NCI-H2081 treated with DMSO at 0.1 percent for 48 hours (cell line): ENCODE results near the gene IFRD2.
"Not testable (repeated sequence)": the region's sequence is repeated elsewhere in the genome, so short reads cannot be mapped to it uniquely, and the experiment has no call there.

Experiments
- DNase-seq: peaks from one replicate; lab custom pipeline; 2025; lab: John Stamatoyannopoulos, UW

Gene IFRD2

GRCh38 chr3:50268276-50268675 is 24.0 kb downstream of the IFRD2 start:
- no peak for DNase-seq

- no peak for DNase-seq
Observed at GRCh38 chr3:50267280-50267913, 24.8 kb downstream of the IFRD2 start.

GRCh38 chr3:50266836-50267235 is 25.4 kb downstream of the IFRD2 start:
- no peak for DNase-seq

GRCh38 chr3:50266017-50266416 is 26.2 kb downstream of the IFRD2 start:
- DNase-seq, result no peak

GRCh38 chr3:50265571-50265970 is 26.7 kb downstream of the IFRD2 start:
- DNase-seq, result no peak

- no peak for DNase-seq
Observed at GRCh38 chr3:50264964-50265485, 27.2 kb downstream of the IFRD2 start.

- DNase-seq, result no peak
Observed at GRCh38 chr3:50264383-50264963, 27.8 kb downstream of the IFRD2 start.

- DNase-seq, result no peak
Observed at GRCh38 chr3:50263478-50264382, 28.5 kb downstream of the IFRD2 start.

- DNase-seq, result no peak
Observed at GRCh38 chr3:50262778-50263177, 29.5 kb downstream of the IFRD2 start.

GRCh38 chr3:50262200-50262599 is 30.0 kb downstream of the IFRD2 start:
- not testable (repeated sequence) for DNase-seq

GRCh38 chr3:50261505-50261904 is 30.7 kb downstream of the IFRD2 start:
- DNase-seq, result no peak

GRCh38 chr3:50260942-50261441 is 31.2 kb downstream of the IFRD2 start:
- no peak for DNase-seq

GRCh38 chr3:50260027-50260941 is 31.9 kb downstream of the IFRD2 start:
- no peak for DNase-seq

GRCh38 chr3:50259432-50260026 is 32.7 kb downstream of the IFRD2 start:
- DNase-seq, result no peak

GRCh38 chr3:50258979-50259378 is 33.2 kb downstream of the IFRD2 start:
- no peak for DNase-seq

- DNase-seq, result no peak
Observed at GRCh38 chr3:50258029-50258680, 34.1 kb downstream of the IFRD2 start.

GRCh38 chr3:50256978-50257890 is 35.0 kb downstream of the IFRD2 start:
- no peak for DNase-seq

GRCh38 chr3:50255251-50255615 is 37.0 kb downstream of the IFRD2 start:
- DNase-seq, result no peak

- DNase-seq, result no peak
Observed at GRCh38 chr3:50254577-50255250, 37.5 kb downstream of the IFRD2 start.
